Osteoblast (primary cell): ENCODE measurements around the gene OR5C1. TPM values are rescaled to one million over a fixed set of nuclear protein-coding genes. Genes with fewer than 3 reads are reported as not detected.

Experiments
- DNase-seq: peaks from one replicate; pipeline ENCODE4 v3.0.0; 2011; ENCODE audit warnings: low spot score, mixed read lengths; ENCODE audit not compliant: insufficient read length; ENCODE audit errors: missing footprints
- H2AFZ ChIP-seq: 2 replicates; pipeline ENCODE4 v1.6.0; 2011; ENCODE audit warnings: mild to moderate bottlenecking, low read length
- H3K27ac ChIP-seq: 2 replicates; pipeline ENCODE4 v1.5.1; 2011; ENCODE audit warnings: mild to moderate bottlenecking, low read depth, low read length, moderate library complexity
- H3K27me3 ChIP-seq: 2 replicates; pipeline ENCODE4 v1.6.0; 2012; ENCODE audit warnings: mild to moderate bottlenecking, control low read depth, inconsistent platforms, low read length, moderate library complexity; ENCODE audit not compliant: insufficient read depth
- H3K36me3 ChIP-seq: 2 replicates; pipeline ENCODE4 v1.5.1; 2011; ENCODE audit warnings: mild to moderate bottlenecking, low read length, control low read depth, moderate library complexity; ENCODE audit not compliant: insufficient read depth
- H3K4me1 ChIP-seq: 2 replicates; pipeline ENCODE4 v1.5.1; 2011; ENCODE audit warnings: mild to moderate bottlenecking, low read length, control low read depth, moderate library complexity; ENCODE audit not compliant: insufficient read depth
- H3K4me2 ChIP-seq: 2 replicates; pipeline ENCODE4 v1.6.0; 2011; ENCODE audit warnings: mild to moderate bottlenecking, low read length; ENCODE audit not compliant: insufficient read depth
- H3K4me3 ChIP-seq: fragments of 200-600 bp; sonication (generic); 3 replicates; pipeline ENCODE4 v1.5.1; 2012; ENCODE audit warnings: mild to moderate bottlenecking, low read length, inconsistent platforms; ENCODE audit not compliant: insufficient read depth
- H3K79me2 ChIP-seq: 2 replicates; pipeline ENCODE4 v1.6.0; 2012; ENCODE audit warnings: mild to moderate bottlenecking, low read length, control low read depth, inconsistent platforms; ENCODE audit not compliant: insufficient read depth
- H3K9me3 ChIP-seq: 2 replicates; pipeline ENCODE4 v1.5.1; 2011; ENCODE audit warnings: low read depth, low read length, control low read depth
- H4K20me1 ChIP-seq: 2 replicates; pipeline ENCODE4 v1.6.0; 2012; ENCODE audit warnings: mild to moderate bottlenecking, low read length, control low read depth; ENCODE audit not compliant: insufficient read depth
- CTCF ChIP-seq: IDR thresholded peaks from 2 replicates; pipeline ENCODE4 v1.5.1; 2011; ENCODE audit warnings: mild to moderate bottlenecking, low read depth, low read length, moderate library complexity; ENCODE audit errors: extremely low read depth
- total RNA-seq: library from RNA; depleted of rRNA; stranded (reverse); fragments of >200 nt; gene quantifications from 2 replicates; pipeline ENCODE4 v1.2.3, GENCODE V29; 2012

Gene OR5C1
- total RNA-seq, 1 donor: not detected

- TF ChIP-seq CTCF: no peak
- Histone ChIP-seq H3K27me3 (no peaks in the 10 kb centered on the region), H3K9me3 (no peaks in the 10 kb centered on the region), H3K27ac (no peak overlapping the region), H3K4me2 (no peak overlapping the region), H3K79me2 (no peaks in the 10 kb centered on the region), H3K36me3 (no peaks in the 10 kb centered on the region), H4K20me1 (no peaks in the 10 kb centered on the region), H2AFZ (no peak overlapping the region), H3K4me3 (no peak overlapping the region), H3K4me1 (peaks cover 13% of the 10 kb centered on the region)
- DNase-seq: no peak
Observed at GRCh38 chr9:122777052-122777451, 11.7 kb upstream of the OR5C1 start.

GRCh38 chr9:122777935-122778627 is 10.7 kb upstream of the OR5C1 start:
- DNase-seq: peak; percentile 73
- peaks cover 13% of the 10 kb centered on the region for H3K4me1 ChIP-seq
- no peaks in the 10 kb centered on the region for H4K20me1 ChIP-seq
- H3K27me3 ChIP-seq: no peaks in the 10 kb centered on the region
- H3K9me3 ChIP-seq: no peaks in the 10 kb centered on the region
- peak overlapping the region; percentile 37 for H3K4me2 ChIP-seq
- TF ChIP-seq CTCF: no peak
- no peak overlapping the region for H2AFZ ChIP-seq
- no peak overlapping the region for H3K27ac ChIP-seq
- H3K79me2 ChIP-seq: no peaks in the 10 kb centered on the region
- no peak overlapping the region for H3K4me3 ChIP-seq
- no peaks in the 10 kb centered on the region for H3K36me3 ChIP-seq

- DNase-seq: no peak
- no peak overlapping the region for H3K27ac ChIP-seq
- no peak overlapping the region for H3K4me2 ChIP-seq
Observed at GRCh38 chr9:122779181-122779580, 9.6 kb upstream of the OR5C1 start.

GRCh38 chr9:122780026-122780425 is 8.7 kb upstream of the OR5C1 start:
- peak overlapping the region; percentile 29 for H2AFZ ChIP-seq
- no peaks in the 10 kb centered on the region for H3K9me3 ChIP-seq
- DNase-seq: no peak
- H3K36me3 ChIP-seq: no peaks in the 10 kb centered on the region
- no peaks in the 10 kb centered on the region for H3K79me2 ChIP-seq
- no peaks in the 10 kb centered on the region for H4K20me1 ChIP-seq
- peaks cover 3% of the 10 kb centered on the region for H3K27me3 ChIP-seq
- H3K4me2 ChIP-seq: no peak overlapping the region
- TF ChIP-seq CTCF: no peak
- no peak overlapping the region for H3K4me3 ChIP-seq
- no peak overlapping the region for H3K27ac ChIP-seq
- H3K4me1 ChIP-seq: peaks cover 13% of the 10 kb centered on the region

More at GRCh38 chr9:122779181-122779580, 9.6 kb upstream of the OR5C1 start:
- H4K20me1 ChIP-seq: no peaks in the 10 kb centered on the region
- H3K27me3 ChIP-seq: no peaks in the 10 kb centered on the region
- H3K4me3 ChIP-seq: no peak overlapping the region
- no peaks in the 10 kb centered on the region for H3K36me3 ChIP-seq
- H3K9me3 ChIP-seq: no peaks in the 10 kb centered on the region
- H2AFZ ChIP-seq: no peak overlapping the region
- no peaks in the 10 kb centered on the region for H3K79me2 ChIP-seq
- no peak for TF ChIP-seq CTCF
- H3K4me1 ChIP-seq: peaks cover 13% of the 10 kb centered on the region
